ENCODE data around the gene PTPRN2. TPM values are rescaled to one million over a fixed set of nuclear protein-coding genes. Genes with fewer than 3 reads are reported as not detected.

The PTPRN2 gene
- total and polyA plus RNA-seq, 9 of the 15 experiments (the other 6 are each of a cell fraction or from before 2014, with no cell fraction given): not detected

- Histone ChIP-seq H3K9me3 (replicated peaks; ENCODE audit: control insufficient read depth, insufficient read depth, low read depth, low read length) (no peaks in the 10 kb centered on the region), H3K4me3 (no peak overlapping the region), H4K20me1 (replicated peaks; ENCODE audit: control insufficient read depth, insufficient read depth, low read length) (0 out of 2 replicates have a peak, but pooled peaks cover 4% of the 10 kb centered on the region), H2AFZ (ENCODE audit: low read depth, low read length) (no peak overlapping the region), H3K4me1 (replicated peaks in 1 of 2; ENCODE audit: control insufficient read depth in 2 of 2, insufficient read depth in 2 of 2, low read length in 2 of 2) (peaks cover 0 to 15% of the 10 kb centered on the region in 2 experiments; a peak in 1 of 5 replicates), H3K9me1 (ENCODE audit: control insufficient read depth, insufficient read depth, low read length) (no peaks in the 10 kb centered on the region), H3K79me2 (ENCODE audit: control insufficient read depth, insufficient read depth, low read length) (no peaks in the 10 kb centered on the region), H3K27me3 (ENCODE audit: control insufficient read depth in 2 of 2, insufficient read depth in 2 of 2, low read length in 2 of 2) (peaks cover 18 to 35% of the 10 kb centered on the region in 2 experiments; a peak in 3 of 5 replicates), H3K4me2 (ENCODE audit: insufficient read depth, low read length) (no peak overlapping the region), H3K36me3 (ENCODE audit: control insufficient read depth, insufficient read depth, low read length) (no peaks in the 10 kb centered on the region), H3K9ac (ENCODE audit: insufficient read depth in 1 of 2, low read depth in 2 of 2, low read length in 2 of 2) (no peak overlapping the region), H3K27ac (ENCODE audit: extremely low read depth, low read depth, low read length) (no peak overlapping the region)
- ChIA-PET POLR2A (no interaction called here), CTCF (ENCODE audit: low intra/inter-chr PET ratio) (no interaction called here)
- FAIRE-seq (no peak), DNase-seq (ENCODE audit: extremely low read depth in 1 of 4, low spot score in 3 of 4) (peak in 1 of 4 experiments; percentile 4), ATAC-seq (no peak)
- BruUV-seq (replicated peaks): no TSS peak
- intact Hi-C loops (cut with micrococcal nuclease): no loop called here
- under 1% methylated on average over 16 of the region's 16 CpGs for WGBS (ENCODE audit: insufficient coverage, low coverage, missing lambda C conversion rate)
- in situ Hi-C loops (cut with MboI): no loop called here
- no peak for TF ChIP-seq NFE2L1 (tag; IDR thresholded peaks at IDR 0.05; ENCODE audit: borderline replicate concordance, low read depth)
- TF ChIP-seq ZBTB40 (IDR thresholded peaks at IDR 0.05): no peak
- TF ChIP-seq ZBTB40 (CRISPR knock-in tag; IDR thresholded peaks at IDR 0.05): no peak
- TF ChIP-seq ZNF518B (CRISPR knock-in tag; IDR thresholded peaks at IDR 0.05): no peak
- no peak for TF ChIP-seq ZNF740 (CRISPR knock-in tag; IDR thresholded peaks at IDR 0.05)
- no peak for TF ChIP-seq ZNF740 (tag; IDR thresholded peaks at IDR 0.05)
These were observed 351.8 kb downstream of the PTPRN2 start for GRCh38 chr7:158235862-158236261.
